Ishikawa (cell line): ENCODE data around the gene MND1.

Experiments
- CEBPB ChIP-seq: IDR thresholded peaks from 2 replicates; pipeline ENCODE4 v1.6.1; 2012
- EP300 ChIP-seq: IDR thresholded peaks from 2 replicates; pipeline ENCODE4 v1.6.1; 2012; ENCODE audit warnings: borderline replicate concordance
- MAX ChIP-seq: IDR thresholded peaks from 2 replicates; pipeline ENCODE4 v1.6.1; 2012
- NFIC ChIP-seq: IDR thresholded peaks from 2 replicates; pipeline ENCODE4 v1.6.1; 2012
- REST ChIP-seq: IDR thresholded peaks from 2 replicates; pipeline ENCODE4 v1.6.1; 2012; ENCODE audit warnings: low read depth, mild to moderate bottlenecking
- TCF12 ChIP-seq: IDR thresholded peaks from 2 replicates; pipeline ENCODE4 v1.6.1; 2012; ENCODE audit warnings: low read depth
- YY1 ChIP-seq: IDR thresholded peaks from 2 replicates; pipeline ENCODE4 v1.6.1; 2012; ENCODE audit warnings: low read depth

GRCh38 chr4:153383131-153383530 lies 38.6 kb downstream of the MND1 start:
- TF ChIP-seq NFIC (no peak), CEBPB (no peak), REST (no peak), MAX (no peak), YY1 (no peak), TCF12 (no peak), EP300 (no peak)
